Activated naive CD4-positive, alpha-beta T cell treated with anti-CD3 and anti-CD28 coated beads, Interleukin-2, amount 50 U/mL, for 16 hours (primary cell): ENCODE measurements around the gene PTGFR.

ENCODE experiments used
- DNase-seq: peaks from one replicate; pipeline ENCODE4 v3.0.0-alpha.2; 2020

Gene PTGFR, protein sequence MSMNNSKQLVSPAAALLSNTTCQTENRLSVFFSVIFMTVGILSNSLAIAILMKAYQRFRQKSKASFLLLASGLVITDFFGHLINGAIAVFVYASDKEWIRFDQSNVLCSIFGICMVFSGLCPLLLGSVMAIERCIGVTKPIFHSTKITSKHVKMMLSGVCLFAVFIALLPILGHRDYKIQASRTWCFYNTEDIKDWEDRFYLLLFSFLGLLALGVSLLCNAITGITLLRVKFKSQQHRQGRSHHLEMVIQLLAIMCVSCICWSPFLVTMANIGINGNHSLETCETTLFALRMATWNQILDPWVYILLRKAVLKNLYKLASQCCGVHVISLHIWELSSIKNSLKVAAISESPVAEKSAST

DNA sequence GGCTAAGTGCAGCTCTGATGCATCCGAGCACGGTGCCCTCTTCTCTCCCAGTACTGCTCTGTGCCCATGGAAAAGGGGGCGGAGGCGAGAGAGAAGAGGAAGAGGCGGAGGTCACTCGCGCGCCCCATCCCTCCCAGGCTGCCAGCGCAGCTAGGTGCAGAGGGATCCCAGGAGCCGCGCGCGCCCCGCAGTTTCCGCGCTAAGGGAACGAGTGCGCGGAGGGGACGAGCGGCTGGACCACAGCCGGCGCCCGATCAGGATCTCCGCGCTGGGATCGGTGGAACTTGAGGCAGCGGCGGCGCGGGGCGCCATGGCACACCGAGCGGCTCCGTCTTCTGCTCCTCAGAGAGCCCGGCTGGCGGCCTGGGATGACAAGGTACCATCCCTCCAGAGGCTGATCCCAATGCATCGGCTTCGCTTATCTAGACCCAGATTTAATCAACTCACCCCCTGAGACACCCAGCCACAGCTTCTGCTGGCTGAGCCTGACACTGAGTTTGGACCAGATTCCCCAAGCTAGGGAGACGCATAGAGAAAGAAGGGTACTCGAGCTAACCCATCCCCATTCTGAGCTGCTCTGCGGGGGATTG lies at the start of gene PTGFR:
Gene PTGFR (plus strand): TSS at position 114 of the 590 bp plus-strand sequence. CDS start 1,770 bp downstream, outside the sequence.
- no peak for DNase-seq

DNA sequence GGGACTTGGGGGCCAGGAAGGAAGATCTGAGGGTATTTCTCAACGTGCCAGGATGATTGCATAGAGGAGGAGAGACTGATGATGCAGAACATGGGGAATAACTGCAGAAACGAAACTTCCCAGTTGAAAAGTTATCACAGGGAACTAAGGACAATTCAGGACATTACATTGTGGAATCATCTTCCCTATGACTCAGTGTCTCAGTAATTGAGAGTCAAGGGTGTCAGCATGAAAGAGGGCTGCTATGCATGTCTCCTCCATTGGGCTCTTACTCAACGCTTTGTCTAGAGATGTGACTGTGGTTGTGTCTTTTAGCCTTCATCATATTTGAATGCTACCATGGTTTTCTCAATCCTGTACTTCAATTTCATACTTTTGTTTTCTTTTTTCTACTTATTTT lies 48.9 kb upstream of the PTGFR start:
- no peak for DNase-seq

DNA sequence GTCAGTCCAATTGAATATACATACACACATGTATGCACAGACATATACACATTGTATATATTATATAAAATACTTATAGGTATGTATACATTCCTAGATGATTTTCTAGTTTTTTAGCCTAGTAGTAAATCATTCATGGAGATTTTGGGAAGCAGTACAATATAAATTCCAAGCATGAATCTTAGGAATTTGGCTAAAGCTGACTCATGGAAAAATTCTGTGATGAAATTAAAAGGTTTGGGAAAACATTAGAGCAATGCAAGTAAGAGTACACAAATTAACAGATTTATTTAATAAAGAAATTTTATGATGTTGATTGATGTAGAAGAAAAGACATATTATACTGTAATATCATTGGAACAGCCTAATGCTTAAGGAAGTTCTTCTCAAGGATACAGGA lies 43.7 kb upstream of the PTGFR start:
- no peak for DNase-seq

DNA sequence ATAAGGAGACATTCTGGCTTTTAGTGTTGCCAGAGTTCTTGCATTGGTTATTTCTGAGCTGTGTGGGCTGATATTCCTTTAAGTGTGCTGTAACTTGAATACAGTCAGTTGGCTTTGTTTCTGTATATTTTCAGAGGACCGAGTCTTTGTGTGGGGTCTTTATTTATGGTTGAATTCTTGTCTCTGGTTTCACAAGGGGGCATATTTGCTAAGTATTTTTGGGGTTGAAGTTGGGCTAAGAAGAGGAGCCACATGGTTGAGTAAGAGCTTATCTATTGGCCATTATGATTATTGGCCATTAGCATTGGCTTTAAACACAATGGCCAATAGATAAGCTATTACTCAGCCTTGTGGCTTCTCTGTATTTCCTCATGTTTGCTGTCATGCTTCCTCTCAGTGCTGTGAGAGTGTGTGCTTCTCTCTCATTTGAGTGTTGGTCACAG lies 26.3 kb upstream of the PTGFR start:
- no peak for DNase-seq

DNA sequence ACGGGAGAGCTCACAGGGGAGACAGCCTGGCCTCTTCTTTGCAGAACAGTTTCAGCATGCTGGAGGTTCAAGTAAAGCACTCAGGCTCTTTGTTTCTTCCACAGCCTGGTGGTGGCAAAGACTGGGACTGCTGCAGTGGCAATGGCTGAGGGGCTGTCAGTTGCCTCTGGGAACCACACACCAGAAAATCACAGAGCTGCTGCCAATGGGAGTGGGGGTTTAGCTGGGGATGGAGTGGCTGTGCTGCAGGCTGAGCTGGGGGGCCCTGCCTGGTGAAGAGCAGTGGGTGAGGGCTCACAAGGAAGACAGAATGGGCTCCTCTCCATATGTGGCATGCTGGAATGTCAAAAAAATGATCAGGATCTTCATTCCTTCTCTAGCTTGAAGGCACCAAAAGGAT lies 25.6 kb upstream of the PTGFR start:
- DNase-seq, result no peak

DNA sequence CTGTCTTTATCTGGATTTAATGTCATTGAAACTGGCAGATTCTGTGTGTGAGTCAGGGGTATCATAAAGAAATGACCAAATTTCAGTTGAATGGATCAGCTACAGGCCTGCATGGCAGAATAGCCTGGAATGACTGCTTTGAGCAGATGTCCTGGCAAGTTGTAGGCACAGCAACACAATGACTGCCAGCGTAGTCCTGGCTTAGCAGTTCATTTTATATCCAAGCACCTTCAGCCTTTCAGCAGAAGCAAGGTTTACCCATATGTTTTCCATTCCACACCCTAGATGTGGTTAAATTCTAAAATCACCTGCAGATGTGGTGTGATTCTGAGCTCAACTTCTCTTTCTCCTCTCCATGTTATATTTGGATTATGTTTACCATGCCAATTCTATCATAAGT lies 22.3 kb upstream of the PTGFR start:
- no peak for DNase-seq

DNA sequence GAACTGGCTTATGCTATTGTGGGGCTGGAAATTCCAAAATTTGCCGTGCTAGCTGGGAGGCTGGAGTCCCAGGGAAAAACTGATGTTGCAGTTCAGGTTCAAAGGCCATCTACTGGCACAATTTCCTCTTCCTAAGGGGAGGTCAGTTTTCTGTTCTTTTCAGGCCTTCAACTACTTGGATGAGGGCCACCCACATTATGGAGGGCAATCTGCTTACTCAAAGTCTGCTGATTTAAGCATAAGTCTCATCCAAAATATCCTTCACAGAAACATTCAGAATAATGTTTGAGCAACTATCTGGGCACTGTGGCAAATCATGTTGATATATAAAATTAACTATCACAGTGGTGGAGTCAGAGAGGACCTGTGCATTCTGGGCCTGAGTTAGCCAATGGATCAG lies 21.2 kb upstream of the PTGFR start:
- DNase-seq, result no peak

DNA sequence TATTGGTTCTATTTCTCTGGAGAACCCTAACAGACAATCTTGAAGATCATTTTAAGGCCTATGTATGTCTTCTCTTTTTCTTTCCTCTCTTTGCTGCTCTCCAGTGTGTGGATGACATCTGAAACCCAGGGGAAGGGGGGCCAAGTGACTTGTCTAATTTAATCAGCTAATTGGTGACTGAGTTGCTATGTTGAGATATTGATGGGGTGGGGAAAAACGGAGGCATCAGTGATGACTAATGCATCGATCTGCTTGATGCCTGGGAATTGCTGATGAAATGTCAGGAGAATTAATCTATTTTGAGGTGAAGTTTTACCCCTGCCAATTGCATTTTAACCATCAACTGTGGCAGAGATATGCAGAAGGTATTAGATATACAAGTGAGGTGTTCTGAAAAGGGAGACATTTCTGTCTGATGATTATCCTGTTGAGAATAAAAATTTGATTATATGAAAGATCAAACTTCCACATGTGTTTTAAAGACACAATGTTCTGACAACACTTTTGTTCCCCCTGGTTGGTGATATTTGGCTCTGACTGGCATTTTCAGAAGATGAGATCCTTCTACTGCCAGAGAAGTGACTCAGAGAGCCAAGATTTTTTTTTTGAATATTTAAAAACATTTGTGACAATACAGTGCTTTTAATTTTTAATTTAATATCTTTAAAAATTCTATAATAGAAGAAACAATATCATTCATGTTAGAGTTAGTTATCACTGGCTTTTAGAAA lies 18.7 kb upstream of the PTGFR start:
- no peak for DNase-seq

DNA sequence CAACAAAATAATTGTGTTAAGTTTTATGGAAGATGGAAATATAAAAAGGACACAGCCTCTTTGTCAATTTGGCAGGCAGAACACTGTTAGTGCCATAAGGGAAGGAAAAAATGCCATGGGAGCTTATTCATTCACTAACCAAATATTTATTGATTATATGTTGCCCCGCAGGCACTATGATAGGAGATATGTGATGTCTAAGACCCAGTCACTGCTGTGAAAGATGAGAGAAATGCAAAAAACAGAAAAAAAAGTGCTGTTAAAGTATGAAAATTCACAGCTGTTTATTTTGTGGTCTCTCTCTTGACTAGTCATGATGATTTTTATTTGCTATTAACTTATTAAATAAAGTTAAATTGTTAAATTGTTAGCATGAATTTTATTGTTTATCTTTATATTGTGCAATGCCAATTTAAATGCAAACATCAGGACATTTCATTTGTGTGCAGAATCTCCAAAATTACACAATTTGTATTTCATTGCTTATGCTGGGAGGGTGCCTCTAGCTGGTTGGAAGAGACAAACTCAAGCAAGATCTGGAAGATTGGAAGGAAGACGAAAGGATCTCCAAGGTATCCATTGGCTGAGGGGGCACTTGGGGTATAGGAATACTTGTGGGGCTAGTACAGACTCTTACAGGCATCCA lies 17.8 kb upstream of the PTGFR start:
- DNase-seq, result no peak

DNA sequence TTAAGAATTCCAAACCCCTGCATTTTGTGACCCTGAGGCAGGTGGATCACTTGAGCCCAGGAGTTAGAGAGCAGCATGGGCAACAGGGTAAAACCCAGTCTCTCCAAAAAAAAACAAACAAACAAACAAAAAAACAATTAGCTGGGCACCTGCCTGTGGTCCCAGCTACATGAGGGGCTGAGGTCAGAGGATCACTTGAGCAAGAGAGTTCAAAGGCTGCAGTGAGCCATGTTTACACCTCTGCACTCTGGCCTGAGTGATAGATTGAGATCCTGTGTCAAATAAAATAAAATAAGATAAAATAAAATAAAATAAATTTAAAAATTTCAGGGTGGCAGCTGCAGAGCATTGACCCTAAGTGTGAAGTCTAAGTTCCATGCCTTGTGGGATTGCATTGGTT lies 16.7 kb upstream of the PTGFR start:
- DNase-seq, result no peak

DNA sequence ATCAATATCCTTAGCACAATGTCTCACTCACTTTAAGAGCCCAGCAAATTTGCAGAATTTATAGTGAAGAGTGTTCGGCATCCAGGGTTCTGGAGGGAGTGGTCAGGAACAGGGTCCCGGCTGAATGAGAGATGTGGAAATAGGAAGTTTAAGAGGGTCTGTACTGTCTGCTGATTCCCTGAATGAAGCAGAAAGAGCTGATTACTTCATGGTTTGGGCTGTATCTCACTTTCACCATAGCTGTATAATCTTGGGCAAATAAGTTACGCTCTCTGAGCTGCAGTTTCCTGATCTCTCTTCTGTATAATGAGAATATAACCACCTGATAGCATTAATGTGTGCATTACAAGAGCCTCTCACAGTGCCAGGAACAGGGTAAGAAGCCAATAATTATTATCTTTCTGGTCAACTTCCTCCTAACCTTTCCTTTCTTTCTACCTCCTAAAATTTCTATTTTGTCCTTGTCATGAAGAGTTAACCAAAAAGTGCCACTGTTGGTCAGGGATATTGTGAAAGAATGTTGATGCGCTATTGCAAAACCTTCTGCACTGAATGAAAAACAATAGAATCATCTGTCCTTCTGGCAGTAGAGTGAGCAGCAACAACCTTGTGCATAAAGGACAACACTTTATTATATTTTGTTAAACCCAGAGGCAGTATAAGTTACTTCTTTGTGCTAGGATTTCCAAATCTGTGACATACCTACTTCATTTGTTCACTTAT lies 14.7 kb upstream of the PTGFR start:
- DNase-seq, result no peak

DNA sequence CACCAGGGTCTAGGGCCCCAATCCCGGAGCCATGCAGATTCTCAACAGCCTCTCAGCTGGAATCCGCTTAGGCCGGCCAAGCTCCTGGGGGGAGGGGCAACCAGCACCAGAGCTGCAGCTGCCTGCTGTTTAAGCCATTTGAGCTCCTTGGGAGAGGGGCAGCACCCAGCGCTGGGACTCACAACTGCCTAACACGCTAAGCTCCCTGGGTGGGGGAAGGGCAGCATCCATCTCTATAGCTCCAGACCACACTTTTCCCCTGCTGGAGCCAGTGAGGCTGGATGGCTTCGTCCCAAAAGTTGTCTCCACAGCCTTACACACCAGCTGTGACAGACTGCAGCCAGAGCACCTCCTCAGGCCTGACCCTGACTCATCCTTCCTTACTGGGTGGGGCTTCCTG lies 6.9 kb upstream of the PTGFR start:
- no peak for DNase-seq

DNA sequence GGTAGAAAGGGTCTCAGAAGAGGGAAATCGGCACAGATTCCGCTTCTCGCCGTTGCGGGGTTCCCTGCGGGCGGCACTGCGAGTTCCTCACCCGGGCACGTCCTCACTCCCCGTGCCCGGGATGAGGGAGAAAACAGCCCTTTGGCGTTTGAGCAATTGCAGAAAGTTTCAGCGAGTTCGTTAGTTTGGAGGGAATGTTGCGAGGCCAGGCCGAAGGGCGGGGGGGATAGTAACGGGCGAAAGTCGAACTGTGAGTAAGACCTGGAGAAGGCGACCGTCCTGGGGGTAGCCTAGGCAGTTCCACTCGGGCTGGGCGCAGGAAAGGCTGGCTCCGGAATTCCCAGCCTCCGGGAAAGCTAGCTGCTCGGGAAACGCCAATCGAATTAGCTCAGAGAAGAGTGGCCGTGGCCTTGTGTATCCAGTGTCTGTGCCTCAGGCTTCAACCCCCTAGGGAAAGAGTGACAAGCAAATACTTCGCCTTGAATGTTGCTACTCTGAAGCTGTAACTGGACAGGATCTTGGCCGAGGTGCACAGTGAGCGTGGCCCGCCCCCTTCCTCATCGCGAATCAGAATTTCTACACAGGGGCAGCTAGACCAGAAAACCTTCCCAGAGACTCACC lies 787 bp downstream of the PTGFR start:
- DNase-seq, result no peak

DNA sequence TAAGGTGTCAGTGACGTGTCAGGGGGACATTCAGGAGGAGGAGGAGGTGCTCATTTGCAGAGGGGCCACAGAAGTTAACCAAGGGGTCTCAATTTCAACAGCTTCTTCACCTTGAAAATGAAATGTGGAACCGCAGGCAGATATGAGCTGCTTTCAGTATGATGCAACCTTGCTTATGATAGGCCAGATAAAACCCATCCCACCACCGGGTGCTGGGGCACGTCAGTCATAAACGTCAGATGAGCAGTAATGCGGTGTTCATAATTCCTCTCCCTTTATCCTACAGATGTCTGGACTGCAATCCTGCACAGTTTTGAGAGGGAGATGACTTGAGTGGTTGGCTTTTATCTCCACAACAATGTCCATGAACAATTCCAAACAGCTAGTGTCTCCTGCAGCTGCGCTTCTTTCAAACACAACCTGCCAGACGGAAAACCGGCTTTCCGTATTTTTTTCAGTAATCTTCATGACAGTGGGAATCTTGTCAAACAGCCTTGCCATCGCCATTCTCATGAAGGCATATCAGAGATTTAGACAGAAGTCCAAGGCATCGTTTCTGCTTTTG lies 1.7 kb downstream of the PTGFR start:
- no peak for DNase-seq

DNA sequence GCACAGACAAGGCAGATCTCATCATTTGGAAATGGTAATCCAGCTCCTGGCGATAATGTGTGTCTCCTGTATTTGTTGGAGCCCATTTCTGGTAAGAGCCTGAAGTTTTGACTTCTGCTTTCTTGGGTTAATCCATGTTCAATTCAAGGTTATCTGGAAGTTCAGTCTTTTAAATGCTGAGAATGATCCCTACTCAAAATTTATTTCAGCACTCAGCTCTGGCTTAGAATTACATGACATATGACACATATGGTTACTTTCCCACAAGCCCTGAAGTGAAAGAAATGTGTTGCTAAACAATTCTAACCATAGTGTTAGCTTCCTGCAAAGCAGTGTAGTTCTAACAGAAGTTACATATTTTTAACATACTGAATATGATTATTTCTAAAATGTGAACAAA lies 2.7 kb downstream of the PTGFR start:
- DNase-seq, result no peak

DNA sequence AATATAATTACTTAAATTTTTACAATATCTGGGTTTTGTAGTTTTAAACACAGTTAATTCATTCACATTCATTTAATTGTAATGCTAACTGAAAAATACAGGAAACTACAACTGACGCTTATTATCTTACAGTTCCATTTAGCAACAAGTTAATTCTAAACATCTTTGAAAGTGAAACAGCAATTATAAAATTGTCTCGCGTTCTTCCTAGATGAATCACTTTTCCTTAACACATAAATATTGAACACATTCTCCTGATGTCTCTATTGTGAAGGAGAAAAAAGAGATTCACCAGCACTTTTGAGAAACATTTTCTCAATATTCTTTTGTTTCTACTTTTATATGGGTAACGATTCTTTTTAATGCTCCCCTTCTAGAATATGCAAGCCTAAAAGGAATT lies 6.4 kb downstream of the PTGFR start:
- no peak for DNase-seq

DNA sequence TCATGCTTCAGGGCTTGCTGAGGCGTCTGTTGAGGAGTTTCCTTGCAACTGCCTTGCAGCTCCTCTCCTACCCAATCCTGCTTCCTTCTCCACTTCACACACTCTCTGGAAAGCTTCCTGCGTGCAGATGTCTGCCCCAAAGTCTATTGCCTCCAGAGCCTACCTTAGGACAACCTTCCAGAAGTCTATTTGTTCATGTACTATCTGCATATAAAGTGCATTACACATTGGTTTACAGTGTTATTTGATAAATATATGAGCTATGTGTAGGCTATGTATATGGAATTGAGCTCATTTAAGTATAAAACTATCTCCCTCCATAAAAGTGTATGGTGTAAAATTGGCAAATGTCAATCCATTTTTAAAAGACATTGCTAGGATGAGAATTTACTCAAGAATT lies 9.8 kb downstream of the PTGFR start:
- no peak for DNase-seq

DNA sequence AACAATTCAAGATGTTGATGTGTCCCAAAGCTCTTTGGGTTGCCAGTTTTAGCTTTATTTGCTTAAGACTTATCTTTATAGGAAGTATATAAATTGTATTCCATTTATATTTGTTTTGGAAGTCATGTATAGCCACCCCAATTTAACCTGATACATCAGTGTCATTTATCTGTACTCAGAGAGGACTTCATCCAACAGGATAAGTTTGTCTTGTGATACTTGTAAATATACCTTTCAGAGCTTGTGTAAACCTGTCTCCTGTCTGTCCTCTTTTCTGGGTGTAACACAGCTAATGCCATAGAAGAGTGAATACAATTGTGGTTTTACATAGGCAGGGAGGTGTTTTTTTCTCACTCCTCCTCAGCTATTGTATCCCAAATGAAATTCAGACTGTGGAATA lies 10.4 kb downstream of the PTGFR start:
- no peak for DNase-seq

DNA sequence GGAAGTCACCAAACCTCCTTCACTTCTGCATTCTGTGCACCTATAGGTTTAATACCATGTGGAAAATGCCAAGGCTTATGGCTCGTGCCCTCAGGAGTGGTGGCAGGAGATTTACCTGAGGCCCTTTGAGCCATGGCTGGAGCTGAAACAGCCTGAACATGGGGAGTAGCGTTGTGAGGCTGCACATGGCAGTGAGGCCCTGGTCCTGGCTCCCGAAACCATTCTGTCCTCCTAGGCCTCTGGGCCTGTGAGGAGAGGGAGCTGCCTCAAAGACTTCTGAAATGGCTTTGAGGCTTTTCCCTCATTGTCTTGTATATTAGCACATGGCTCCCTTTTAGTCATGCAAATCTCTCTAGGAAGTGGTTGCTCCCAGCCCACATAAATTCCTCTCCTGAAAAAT lies 20.6 kb downstream of the PTGFR start:
- no peak for DNase-seq

DNA sequence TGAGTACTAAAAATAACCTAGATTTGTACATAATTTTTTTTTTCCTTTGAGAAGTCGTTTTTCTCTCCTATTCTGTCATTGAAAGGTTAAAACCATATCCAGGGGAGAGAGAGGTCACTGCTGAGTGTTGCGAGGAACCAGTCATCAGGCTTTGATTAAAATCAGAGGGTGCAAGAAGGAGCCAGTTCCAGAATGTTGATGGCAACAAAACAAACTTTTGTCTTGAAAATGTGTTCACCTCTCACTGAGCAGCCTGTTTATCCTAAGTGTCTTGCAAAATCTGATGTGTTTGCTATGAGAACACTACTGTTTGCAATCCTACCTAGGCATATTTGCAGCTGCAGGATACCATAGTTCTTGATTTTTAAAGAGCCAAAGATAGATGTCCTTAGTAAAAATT lies 25.9 kb downstream of the PTGFR start:
- no peak for DNase-seq

DNA sequence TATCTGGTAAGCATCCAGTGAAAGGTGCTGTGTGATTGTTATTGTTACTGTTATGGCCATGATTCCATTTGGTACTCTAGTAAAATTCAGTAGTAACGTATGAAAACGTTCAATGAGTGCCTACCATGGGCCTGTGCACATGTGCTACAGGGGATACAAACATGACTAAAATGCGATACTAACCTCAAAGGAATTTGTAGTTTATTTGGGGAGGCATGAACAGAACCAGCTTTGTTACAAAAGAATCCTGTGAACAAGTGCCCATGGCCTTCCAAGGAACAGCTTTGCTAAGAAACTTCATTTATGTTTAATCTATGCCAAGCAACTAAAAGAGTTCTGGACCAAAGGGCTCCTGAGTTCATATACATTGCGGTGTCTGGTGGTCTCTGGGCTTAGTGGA lies 28.7 kb downstream of the PTGFR start:
- DNase-seq, result no peak

DNA sequence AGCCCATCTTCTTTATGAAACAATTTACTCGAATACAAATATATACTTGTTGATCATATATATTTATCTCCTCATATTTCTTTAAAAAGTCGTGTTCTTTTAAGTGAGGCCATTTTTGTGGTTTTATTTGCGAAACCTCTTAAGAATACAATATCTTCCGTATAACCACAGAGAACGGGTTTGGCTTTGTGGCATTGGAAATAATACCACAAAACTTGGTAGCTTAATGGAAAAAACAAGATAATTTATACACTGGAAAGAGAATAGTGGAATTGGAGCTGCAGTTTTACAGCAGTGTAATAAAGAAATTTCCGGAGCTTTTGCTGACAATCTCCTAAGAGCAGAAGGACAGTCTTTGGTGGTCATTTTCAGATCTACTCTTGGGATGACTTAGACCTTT lies 29.4 kb downstream of the PTGFR start:
- DNase-seq, result no peak
